HL-60 (cell line): ENCODE data around the gene GCAT.

Source experiments
- DNase-seq, 2 experiments: peaks; one replicate each; pipeline ENCODE4 v3.0.0-alpha.2; 2010 to 2020; ENCODE audit warnings: low read depth in 1 of 2, low spot score in 1 of 2
- H3K27ac ChIP-seq: fragments of 250-450 bp; sonication (Bioruptor Pico); replicated peaks from 2 replicates; pipeline ENCODE4 v1.5.1; 2020; ENCODE audit warnings: mild to moderate bottlenecking, moderate library complexity
- H3K27me3 ChIP-seq: fragments of 250-450 bp; sonication (Bioruptor Pico); 2 replicates; pipeline ENCODE4 v1.5.1; 2021; ENCODE audit warnings: mild to moderate bottlenecking, moderate library complexity; ENCODE audit not compliant: insufficient read depth, poor library complexity, severe bottlenecking
- H3K4me3 ChIP-seq: replicated peaks from 2 replicates; pipeline ENCODE4 v1.5.1; 2011; ENCODE audit warnings: mild to moderate bottlenecking, control low read depth, low read length; ENCODE audit not compliant: insufficient read depth
- GABPA ChIP-seq: IDR thresholded peaks from 2 replicates; pipeline ENCODE4 v1.6.1; 2012; ENCODE audit warnings: low read depth
- POLR2AphosphoS5 ChIP-seq: IDR thresholded peaks from 2 replicates; pipeline ENCODE4 v1.6.1; 2012; ENCODE audit warnings: low read depth
- SPI1 ChIP-seq: IDR thresholded peaks from 2 replicates; pipeline ENCODE4 v1.6.1; 2012; ENCODE audit warnings: low read depth, mild to moderate bottlenecking, borderline replicate concordance
- TF ChIP-seq, protein P1 (sequence below): IDR thresholded peaks from one replicate; pipeline ENCODE4 v1.5.1; 2011; ENCODE audit warnings: low read length, control low read depth, inconsistent platforms; ENCODE audit not compliant: insufficient read depth
- TF ChIP-seq, protein P2 (sequence below): IDR thresholded peaks from 2 replicates; pipeline ENCODE4 v1.6.1; 2012; ENCODE audit warnings: low read depth; ENCODE audit not compliant: insufficient replicate concordance

The GCAT gene

DNA sequence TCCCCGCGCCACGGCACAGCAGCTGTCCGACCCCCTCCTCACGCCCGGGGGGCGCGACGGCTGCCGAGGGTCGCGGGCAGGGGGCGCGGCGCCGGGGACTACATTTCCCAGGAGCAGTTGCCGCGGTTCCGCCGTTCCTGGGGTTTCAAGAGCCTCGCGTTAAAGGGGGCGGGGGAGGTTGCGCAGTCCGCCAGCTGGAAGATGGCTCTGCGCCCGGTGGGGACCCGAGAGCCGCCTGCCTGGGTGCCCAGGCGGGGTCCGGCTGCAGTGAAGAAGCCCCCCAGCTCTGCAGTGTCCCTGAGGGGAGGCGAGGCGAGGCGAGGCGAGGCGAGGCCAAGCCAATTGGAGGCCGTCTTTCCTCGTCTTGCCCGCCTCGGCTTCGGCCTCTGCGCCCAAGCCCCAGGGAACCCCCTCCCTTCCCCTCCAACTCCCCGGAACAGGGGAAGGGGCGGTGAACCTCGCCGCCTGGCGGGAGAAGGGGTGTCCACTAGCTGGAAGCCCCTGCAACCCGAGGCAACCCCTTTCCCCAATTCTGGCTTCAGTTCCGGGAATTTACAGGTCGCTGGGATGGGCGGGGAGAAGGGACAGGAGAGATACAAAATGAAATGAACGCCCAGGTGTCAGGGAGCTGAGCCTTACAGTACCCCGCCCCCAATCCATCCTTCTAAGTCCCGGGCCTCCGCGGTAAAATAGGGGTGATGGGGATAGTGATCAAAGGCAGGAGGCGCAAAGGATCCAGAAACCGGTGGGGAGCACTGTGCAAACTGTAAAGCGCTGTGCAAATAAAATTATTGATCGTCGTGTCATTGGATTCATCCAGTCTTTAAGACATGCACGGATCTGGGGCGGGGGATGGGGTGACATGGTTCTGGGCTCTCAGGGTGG lies 5.2 kb upstream of the GCAT start:
- Histone ChIP-seq H3K27me3 (peaks cover 21% of the 10 kb centered on the region), H3K27ac (no peak overlapping the region), H3K4me3 (peak overlapping the region; percentile 62)
- DNase-seq = peak in 1 of 2 experiments; percentile 55
- TF ChIP-seq, protein P1, sequence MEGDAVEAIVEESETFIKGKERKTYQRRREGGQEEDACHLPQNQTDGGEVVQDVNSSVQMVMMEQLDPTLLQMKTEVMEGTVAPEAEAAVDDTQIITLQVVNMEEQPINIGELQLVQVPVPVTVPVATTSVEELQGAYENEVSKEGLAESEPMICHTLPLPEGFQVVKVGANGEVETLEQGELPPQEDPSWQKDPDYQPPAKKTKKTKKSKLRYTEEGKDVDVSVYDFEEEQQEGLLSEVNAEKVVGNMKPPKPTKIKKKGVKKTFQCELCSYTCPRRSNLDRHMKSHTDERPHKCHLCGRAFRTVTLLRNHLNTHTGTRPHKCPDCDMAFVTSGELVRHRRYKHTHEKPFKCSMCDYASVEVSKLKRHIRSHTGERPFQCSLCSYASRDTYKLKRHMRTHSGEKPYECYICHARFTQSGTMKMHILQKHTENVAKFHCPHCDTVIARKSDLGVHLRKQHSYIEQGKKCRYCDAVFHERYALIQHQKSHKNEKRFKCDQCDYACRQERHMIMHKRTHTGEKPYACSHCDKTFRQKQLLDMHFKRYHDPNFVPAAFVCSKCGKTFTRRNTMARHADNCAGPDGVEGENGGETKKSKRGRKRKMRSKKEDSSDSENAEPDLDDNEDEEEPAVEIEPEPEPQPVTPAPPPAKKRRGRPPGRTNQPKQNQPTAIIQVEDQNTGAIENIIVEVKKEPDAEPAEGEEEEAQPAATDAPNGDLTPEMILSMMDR = no peak
- 0 out of 2 replicates have a peak, but pooled peaks have one; percentile 16 for TF ChIP-seq POLR2AphosphoS5
- TF ChIP-seq, protein P2, sequence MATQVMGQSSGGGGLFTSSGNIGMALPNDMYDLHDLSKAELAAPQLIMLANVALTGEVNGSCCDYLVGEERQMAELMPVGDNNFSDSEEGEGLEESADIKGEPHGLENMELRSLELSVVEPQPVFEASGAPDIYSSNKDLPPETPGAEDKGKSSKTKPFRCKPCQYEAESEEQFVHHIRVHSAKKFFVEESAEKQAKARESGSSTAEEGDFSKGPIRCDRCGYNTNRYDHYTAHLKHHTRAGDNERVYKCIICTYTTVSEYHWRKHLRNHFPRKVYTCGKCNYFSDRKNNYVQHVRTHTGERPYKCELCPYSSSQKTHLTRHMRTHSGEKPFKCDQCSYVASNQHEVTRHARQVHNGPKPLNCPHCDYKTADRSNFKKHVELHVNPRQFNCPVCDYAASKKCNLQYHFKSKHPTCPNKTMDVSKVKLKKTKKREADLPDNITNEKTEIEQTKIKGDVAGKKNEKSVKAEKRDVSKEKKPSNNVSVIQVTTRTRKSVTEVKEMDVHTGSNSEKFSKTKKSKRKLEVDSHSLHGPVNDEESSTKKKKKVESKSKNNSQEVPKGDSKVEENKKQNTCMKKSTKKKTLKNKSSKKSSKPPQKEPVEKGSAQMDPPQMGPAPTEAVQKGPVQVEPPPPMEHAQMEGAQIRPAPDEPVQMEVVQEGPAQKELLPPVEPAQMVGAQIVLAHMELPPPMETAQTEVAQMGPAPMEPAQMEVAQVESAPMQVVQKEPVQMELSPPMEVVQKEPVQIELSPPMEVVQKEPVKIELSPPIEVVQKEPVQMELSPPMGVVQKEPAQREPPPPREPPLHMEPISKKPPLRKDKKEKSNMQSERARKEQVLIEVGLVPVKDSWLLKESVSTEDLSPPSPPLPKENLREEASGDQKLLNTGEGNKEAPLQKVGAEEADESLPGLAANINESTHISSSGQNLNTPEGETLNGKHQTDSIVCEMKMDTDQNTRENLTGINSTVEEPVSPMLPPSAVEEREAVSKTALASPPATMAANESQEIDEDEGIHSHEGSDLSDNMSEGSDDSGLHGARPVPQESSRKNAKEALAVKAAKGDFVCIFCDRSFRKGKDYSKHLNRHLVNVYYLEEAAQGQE = no peak

DNA sequence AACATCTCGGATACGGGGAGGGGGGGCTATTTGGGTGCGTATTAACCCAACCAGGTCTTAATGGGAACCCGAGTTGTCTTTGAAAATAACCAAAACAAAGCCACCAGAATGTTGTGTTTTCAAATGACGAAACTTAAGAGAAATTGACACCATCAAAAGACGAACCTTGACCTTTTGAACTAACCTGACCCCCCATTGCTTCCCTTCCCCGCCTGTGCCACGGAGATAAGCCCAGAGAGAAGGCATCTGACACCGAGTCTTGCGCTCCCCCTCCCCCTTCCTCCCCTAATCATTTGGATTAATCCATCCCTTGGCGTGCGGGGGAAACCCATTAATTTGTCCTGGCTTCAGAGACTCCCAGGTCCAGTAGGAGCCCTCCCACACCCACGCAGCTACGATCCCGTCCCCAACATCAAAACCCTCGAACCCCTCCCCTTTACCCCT lies 4.5 kb upstream of the GCAT start:
- DNase-seq = no peak
- H3K27ac ChIP-seq = no peak overlapping the region
- TF ChIP-seq, protein P1 = no peak
- TF ChIP-seq SPI1 = no peak
- TF ChIP-seq, protein P2 = no peak
- no peak for TF ChIP-seq GABPA
- no peak for TF ChIP-seq POLR2AphosphoS5
- peaks cover 21% of the 10 kb centered on the region for H3K27me3 ChIP-seq
- no peak overlapping the region for H3K4me3 ChIP-seq

DNA sequence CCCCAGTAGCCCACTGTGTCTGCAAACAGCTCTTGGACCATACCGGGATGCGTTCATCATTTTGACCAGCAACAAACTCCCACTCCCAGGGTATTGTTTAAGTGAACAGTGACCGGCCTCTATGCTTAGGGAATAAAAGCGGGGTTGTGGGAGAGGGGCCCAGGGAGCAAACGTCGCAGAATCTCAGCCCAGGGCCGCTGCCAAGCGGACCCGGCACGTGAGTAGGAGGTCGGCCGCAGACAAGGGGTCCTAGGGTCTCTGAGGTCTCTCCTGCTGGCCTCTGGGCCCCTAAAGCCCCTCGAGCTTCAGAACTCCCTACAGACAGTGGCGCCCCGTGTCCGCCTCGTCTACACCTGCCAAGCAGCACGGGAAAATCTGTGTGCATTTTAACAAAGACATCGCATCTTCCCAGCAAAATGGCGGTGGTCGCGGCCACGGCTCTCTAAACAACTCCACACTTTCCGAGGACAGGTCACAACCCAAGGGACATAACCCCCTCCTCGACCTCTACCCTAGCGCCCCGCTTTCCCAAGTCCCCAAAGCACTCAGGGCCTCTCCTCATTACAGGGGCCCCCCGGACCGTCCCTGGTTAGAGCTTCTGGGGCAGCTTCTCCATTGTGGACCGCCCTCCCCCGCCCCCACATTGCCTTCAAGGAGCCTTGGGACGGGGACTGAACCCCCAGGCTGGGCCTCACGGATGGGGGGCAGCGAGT lies 3.9 kb upstream of the GCAT start:
- no peak for TF ChIP-seq GABPA
- TF ChIP-seq, protein P2 = no peak
- no peak for TF ChIP-seq POLR2AphosphoS5
- no peak for TF ChIP-seq SPI1
- TF ChIP-seq, protein P1 = no peak
- DNase-seq = no peak

More for the DNA sequence above, 3.9 kb upstream of the GCAT start:
- Histone ChIP-seq H3K4me3 (no peak overlapping the region), H3K27me3 (peaks cover 21% of the 10 kb centered on the region), H3K27ac (no peak overlapping the region)
